H1 (cell line): ENCODE measurements around the gene CCDC60. TPM values are rescaled to one million over a fixed set of nuclear protein-coding genes. Genes with fewer than 3 reads are reported as not detected.

Experiments used
- CTCF ChIA-PET: fragments of 300-600 bp; sonication (Branson Sonifier 250); formaldehyde crosslinking; loops from one replicate; lab custom pipeline; 2021; ENCODE audit not compliant: partially characterized antibody; lab: Charles Lee
- POLR2A ChIA-PET: fragments of 300-600 bp; sonication (Branson Sonifier 250); formaldehyde crosslinking; loops from one replicate; lab custom pipeline; 2021; ENCODE audit warnings: inconsistent platforms; ENCODE audit not compliant: partially characterized antibody; lab: Charles Lee
- DNase-seq, 2 experiments: peaks; one replicate each; pipeline versions ENCODE4 v3.0.0 to v3.0.0-alpha.2; 2010 to 2022; ENCODE audit warnings: low spot score in 2 of 2, low read depth in 1 of 2, mixed read lengths in 1 of 2
- FAIRE-seq: peaks from 2 replicates; lab custom pipeline; 2011; peaks lifted over from hg19 to GRCh38; lab: Jason Lieb, UNC
- H2AFZ ChIP-seq: 2 replicates; pipeline ENCODE4 v1.8.1; 2012; ENCODE audit warnings: low read length, inconsistent platforms
- H2AK5ac ChIP-seq: 2 replicates; pipeline ENCODE4 v1.6.1; 2013; ENCODE audit warnings: low read depth, low read length
- H2BK120ac ChIP-seq: replicated peaks from 2 replicates; pipeline ENCODE3; 2013; ENCODE audit warnings: low read depth, low read length, inconsistent platforms
- H2BK12ac ChIP-seq: 2 replicates; pipeline ENCODE4 v1.6.1; 2013; ENCODE audit warnings: low read depth, low read length
- H2BK15ac ChIP-seq: 2 replicates; pipeline ENCODE4 v1.6.1; 2013; ENCODE audit warnings: low read length
- H2BK20ac ChIP-seq: 2 replicates; pipeline ENCODE4 v1.6.1; 2013; ENCODE audit warnings: low read length
- H2BK5ac ChIP-seq: 2 replicates; pipeline ENCODE4 v1.6.1; 2013; ENCODE audit warnings: low read depth, low read length
- H3K14ac ChIP-seq: 2 replicates; pipeline ENCODE4 v1.6.1; 2013; ENCODE audit warnings: inconsistent platforms; ENCODE audit not compliant: insufficient read length
- H3K18ac ChIP-seq: 2 replicates; pipeline ENCODE4 v1.6.1; 2013; ENCODE audit warnings: low read length; ENCODE audit errors: extremely low read depth
- H3K23ac ChIP-seq: 2 replicates; pipeline ENCODE4 v1.6.1; 2013; ENCODE audit warnings: inconsistent platforms; ENCODE audit not compliant: insufficient read length
- H3K23me2 ChIP-seq: 2 replicates; pipeline ENCODE4 v1.6.1; 2013; ENCODE audit warnings: low read depth, low read length
- H3K27ac ChIP-seq: 2 replicates; pipeline ENCODE4 v1.6.1; 2011; ENCODE audit warnings: low read depth, low read length, inconsistent platforms
- H3K27me3 ChIP-seq, 4 experiments: replicated peaks in 1 of 4; 1 replicate in 1 of 4; 2 replicates in 3 of 4; pipeline versions ENCODE4 v1.6.1 to v1.8.1; 2011 to 2013; ENCODE audit warnings: low read length in 3 of 4, mild to moderate bottlenecking in 3 of 4, inconsistent platforms in 2 of 4, mixed read lengths in 2 of 4, moderate library complexity in 1 of 4; ENCODE audit not compliant: control insufficient read depth in 3 of 4, insufficient read depth in 3 of 4; ENCODE audit errors: extremely low read depth in 1 of 4
- H3K36me3 ChIP-seq, 4 experiments: 2 replicates each; pipeline versions ENCODE4 v1.6.1 to v1.8.1; 2011 to 2013; ENCODE audit warnings: mild to moderate bottlenecking in 4 of 4, low read length in 3 of 4, moderate library complexity in 2 of 4, control low read depth in 1 of 4, inconsistent platforms in 1 of 4; ENCODE audit not compliant: insufficient read depth in 4 of 4, control insufficient read depth in 2 of 4
- H3K4ac ChIP-seq: replicated peaks from 2 replicates; pipeline ENCODE3; 2013; ENCODE audit warnings: low read length, low read depth, mixed read lengths, inconsistent platforms; ENCODE audit not compliant: insufficient read length
- H3K4me1 ChIP-seq, 4 experiments: replicated peaks in 1 of 4; 1 replicate in 1 of 4; 2 replicates in 3 of 4; pipeline versions ENCODE4 v1.6.1 to v1.8.1; 2011 to 2013; ENCODE audit warnings: low read length in 3 of 4, inconsistent platforms in 2 of 4, mixed read lengths in 1 of 4; ENCODE audit not compliant: insufficient read depth in 4 of 4, control insufficient read depth in 3 of 4
- H3K4me2 ChIP-seq, 2 experiments: 2 replicates each; pipeline versions ENCODE4 v1.6.1 to v1.8.1; 2011 to 2013; ENCODE audit warnings: low read depth in 2 of 2, low read length in 2 of 2, control low read depth in 1 of 2, inconsistent platforms in 1 of 2, mild to moderate bottlenecking in 1 of 2; ENCODE audit not compliant: insufficient read depth in 1 of 2
- H3K4me3 ChIP-seq, 4 experiments: fragments of 200-600, 300-600 bp in 1 of 4; sonication (generic), shearing (Covaris generic), sonication (Bioruptor Twin) in 1 of 4; 2 replicates each; pipeline versions ENCODE4 v1.5.1 to v1.8.1; 2011 to 2016; ENCODE audit warnings: low read length in 4 of 4, low read depth in 3 of 4, control low read depth in 2 of 4, inconsistent platforms in 2 of 4, mild to moderate bottlenecking in 2 of 4, mixed read lengths in 1 of 4, moderate library complexity in 1 of 4; ENCODE audit not compliant: insufficient read depth in 2 of 4; ENCODE audit errors: extremely low read depth in 1 of 4
- H3K56ac ChIP-seq: replicated peaks from 2 replicates; pipeline ENCODE3; 2013; ENCODE audit warnings: low read depth, mild to moderate bottlenecking, mixed read lengths, low read length, inconsistent platforms; ENCODE audit not compliant: insufficient read length
- H3K79me1 ChIP-seq: 2 replicates; pipeline ENCODE4 v1.6.1; 2013; ENCODE audit warnings: low read depth, low read length, control low read depth
- H3K79me2 ChIP-seq, 2 experiments: 2 replicates each; pipeline versions ENCODE4 v1.6.1 to v1.8.1; 2012 to 2013; ENCODE audit warnings: low read length in 2 of 2, mild to moderate bottlenecking in 2 of 2, inconsistent platforms in 1 of 2; ENCODE audit not compliant: insufficient read depth in 2 of 2, control insufficient read depth in 1 of 2
- H3K9ac ChIP-seq, 4 experiments: replicated peaks in 1 of 4; 1 replicate in 1 of 4; 2 replicates in 3 of 4; pipeline versions ENCODE4 v1.6.1 to v1.8.1; 2011 to 2013; ENCODE audit warnings: low read depth in 3 of 4, low read length in 3 of 4, control low read depth in 2 of 4, mild to moderate bottlenecking in 2 of 4, moderate library complexity in 2 of 4, inconsistent platforms in 1 of 4; ENCODE audit errors: extremely low read depth in 1 of 4
- H3K9me3 ChIP-seq, 2 experiments: 2 replicates each; pipeline versions ENCODE4 v1.6.1 to v1.8.1; 2012 to 2013; ENCODE audit warnings: mild to moderate bottlenecking in 2 of 2, moderate library complexity in 2 of 2, control low read depth in 1 of 2, inconsistent platforms in 1 of 2, low read depth in 1 of 2, low read length in 1 of 2, mixed read lengths in 1 of 2; ENCODE audit not compliant: insufficient read depth in 2 of 2
- H4K20me1 ChIP-seq, 2 experiments: replicated peaks in 1 of 2; 2 replicates each; pipeline versions ENCODE3 to v1.8.1; 2011 to 2013; ENCODE audit warnings: inconsistent platforms in 2 of 2, low read length in 2 of 2, mild to moderate bottlenecking in 1 of 2; ENCODE audit not compliant: insufficient read depth in 2 of 2, control insufficient read depth in 1 of 2
- H4K5ac ChIP-seq: 2 replicates; pipeline ENCODE4 v1.6.1; 2013; ENCODE audit warnings: low read length, low read depth, mixed read lengths, inconsistent platforms; ENCODE audit not compliant: insufficient read length
- H4K8ac ChIP-seq: 2 replicates; pipeline ENCODE4 v1.8.0; 2013; ENCODE audit warnings: mild to moderate bottlenecking, moderate library complexity, low read length, inconsistent platforms; ENCODE audit not compliant: insufficient read depth; ENCODE audit errors: extremely low read depth
- H4K91ac ChIP-seq: replicated peaks from 2 replicates; pipeline ENCODE3; 2013; ENCODE audit warnings: low read length, mixed read lengths, inconsistent platforms; ENCODE audit not compliant: insufficient read length
- CBX8 ChIP-seq: fragments of 300-800, 300-1000 bp; sonication (generic); IDR thresholded peaks from 2 replicates; pipeline ENCODE4 v1.7.1; 2016; ENCODE audit warnings: low read depth, low read length, borderline replicate concordance
- EGR1 ChIP-seq: IDR thresholded peaks from 2 replicates; pipeline ENCODE4 v1.6.1; 2011; ENCODE audit warnings: low read depth, low read length, borderline replicate concordance
- KDM4A ChIP-seq: IDR thresholded peaks from one replicate; pipeline ENCODE4 v1.7.1; 2012; ENCODE audit warnings: low read depth, mild to moderate bottlenecking, moderate library complexity, low read length, inconsistent platforms; ENCODE audit not compliant: severe bottlenecking
- POLR2A ChIP-seq, 2 experiments: IDR thresholded peaks; 1 replicate in 1 of 2; 2 replicates in 1 of 2; pipeline ENCODE4 v1.6.1; 2011; ENCODE audit warnings: low read depth in 2 of 2, low read length in 2 of 2, mild to moderate bottlenecking in 2 of 2; ENCODE audit errors: control extremely low read depth in 1 of 2
- POLR2AphosphoS5 ChIP-seq: IDR thresholded peaks from 2 replicates; pipeline ENCODE4 v1.6.1; 2011; ENCODE audit warnings: low read depth, low read length
- RBBP5 ChIP-seq: IDR thresholded peaks from 2 replicates; pipeline ENCODE4 v1.7.1; 2012; ENCODE audit warnings: low read depth, mild to moderate bottlenecking, inconsistent platforms, low read length, moderate library complexity, borderline replicate concordance
- RFX5 ChIP-seq: IDR thresholded peaks from 2 replicates; pipeline ENCODE4 v1.6.1; 2011; ENCODE audit warnings: low read depth, low read length, improper control_type of control experiment, borderline replicate concordance
- SP4 ChIP-seq: IDR thresholded peaks from 2 replicates; pipeline ENCODE4 v1.6.1; 2012; ENCODE audit warnings: low read length, inconsistent platforms
- WGBS, 2 experiments: shearing (Covaris generic) in 1 of 2; methylation state at CpG; one replicate each; pipeline versions ENCODE4 v1.1.6 to v1.1.7; 2013 to 2015; ENCODE audit warnings: low lambda C conversion rate in 2 of 2, mixed read lengths in 2 of 2, inconsistent platforms in 1 of 2, low coverage in 1 of 2, missing lambda C conversion rate in 1 of 2; ENCODE audit not compliant: insufficient replicate concordance in 2 of 2, insufficient coverage in 1 of 2, insufficient read length in 1 of 2; ENCODE audit errors: extremely low coverage in 1 of 2, missing lambda C conversion rate in 1 of 2; 5-methylcytosine and 5-hydroxymethylcytosine counted together
- polyA plus RNA-seq, 7 experiments: library from polyadenylated mRNA; depleted of rRNA in 3 of 7; stranded (reverse) in 5 of 7; unstranded in 2 of 7; fragments of >200 nt in 5 of 7; fragments of 200-250 nt in 2 of 7; gene quantifications; 1 replicate in 5 of 7; 2 replicates in 1 of 7; 4 replicates in 1 of 7; pipeline versions ENCODE4 v1.2.1 to v1.2.3, GENCODE V29; 2011 to 2013; ENCODE audit warnings: missing spikeins in 2 of 7, mixed read lengths in 2 of 7
- total RNA-seq: library from RNA; stranded (reverse); fragmentation: NEBNext Ultra II Directional; extraction: Animal tissue kit (Norgen Biotek cat#: 25700); gene quantifications from 2 replicates; pipeline ENCODE4 v1.2.1, GENCODE V29; 2021

CCDC60 gene
- total and polyA plus RNA-seq, 2 of the 8 experiments (the other 6 are each of a cell fraction or from before 2014, with no cell fraction given), result 0.05 TPM; not detected in 1

GRCh38 chr12:119440803-119441360 is 106.4 kb downstream of the CCDC60 start:
- Histone ChIP-seq H2BK12ac (no peak overlapping the region), H3K9me3 (no peaks in the 10 kb centered on the region), H3K36me3 (no peaks in the 10 kb centered on the region), H3K4ac (no peak overlapping the region), H2BK5ac (no peak overlapping the region), H2AFZ (no peak overlapping the region), H3K23ac (no peak overlapping the region), H4K20me1 (no peaks in the 10 kb centered on the region), H3K4me2 (no peak overlapping the region), H3K14ac (no peak overlapping the region), H3K27me3 (no peaks in the 10 kb centered on the region), H2BK120ac (no peak overlapping the region), H2AK5ac (no peak overlapping the region), H3K23me2 (no peaks in the 10 kb centered on the region), H3K18ac (no peak overlapping the region), H3K4me1 (no peaks in the 10 kb centered on the region), H3K79me1 (no peaks in the 10 kb centered on the region), H4K91ac (no peak overlapping the region), H4K5ac (no peak overlapping the region), H4K8ac (no peak overlapping the region), H2BK20ac (no peak overlapping the region), H3K79me2 (no peaks in the 10 kb centered on the region), H3K4me3 (no peak overlapping the region), H3K56ac (no peak overlapping the region), H3K27ac (no peak overlapping the region), H3K9ac (no peak overlapping the region), H2BK15ac (0 out of 2 replicates have a peak overlapping the region, but pooled peaks have one; percentile 10)
- WGBS, 2 experiments, result 89% methylated on average over 6 of the region's 6 CpGs; no CpG with 5 or more reads in 1 of the 2 experiments
- CTCF ChIA-PET, result interaction anchor here (0.6 to 4.9 kb wide), 12 partner anchors 9 to 233 kb away, joined by 3 to 31 read pairs (median 4); no protein-coding TSS in a partner anchor
- DNase-seq (no peak), FAIRE-seq (no peak)
- POLR2A ChIA-PET, result no interaction called here
- TF ChIP-seq CBX8 (no peak), EGR1 (no peak), SP4 (no peak), POLR2AphosphoS5 (no peak), KDM4A (no peak), RFX5 (no peak), POLR2A (IDR thresholded peaks at IDR 0.05; ENCODE audit: control extremely low read depth in 1 of 2, low read depth in 2 of 2, low read length in 2 of 2) (no peak), RBBP5 (no peak)
